HG02798 (cell line): ENCODE measurements around the gene LRRC45.
A peak's percentile ranks its signal among the peaks of the same experiment; 100 is the strongest.

Experiments used
- ATAC-seq: cut with Tn5 transposase; IDR thresholded peaks from one replicate; pipeline ENCODE4 v1.9.1; 2021; ENCODE audit warnings: mild to moderate bottlenecking; ENCODE audit not compliant: unreplicated experiment, poor library complexity

Gene LRRC45

GRCh38 chr17:82047914-82048570 is 24.9 kb downstream of the LRRC45 start:
- ATAC-seq = no peak

GRCh38 chr17:82048571-82048971 is 25.5 kb downstream of the LRRC45 start:
- no peak for ATAC-seq

GRCh38 chr17:82049106-82049505 is 26.0 kb downstream of the LRRC45 start:
- no peak for ATAC-seq

- ATAC-seq = no peak
Measured at GRCh38 chr17:82049521-82049971, 26.4 kb downstream of the LRRC45 start.

GRCh38 chr17:82050152-82050760 is 27.2 kb downstream of the LRRC45 start:
- no peak for ATAC-seq

GRCh38 chr17:82050761-82051641 is 27.9 kb downstream of the LRRC45 start:
- ATAC-seq = peak; percentile 15

GRCh38 chr17:82051776-82052637 is 28.9 kb downstream of the LRRC45 start, which contains the start of the genes GPS1 and RFNG:
TSS of gene GPS1 (plus strand) at chr17:82051898. CDS start at chr17:82051932, 34 bp downstream.
TSS of gene RFNG (minus strand) at chr17:82051811. CDS start at chr17:82051766, 45 bp downstream.
- peak; percentile 66 for ATAC-seq

GRCh38 chr17:82052638-82053059 is 29.5 kb downstream of the LRRC45 start:
- no peak for ATAC-seq

- no peak for ATAC-seq
Measured at GRCh38 chr17:82053130-82053529, 30.0 kb downstream of the LRRC45 start.

- no peak for ATAC-seq
Measured at GRCh38 chr17:82053556-82054263, 30.6 kb downstream of the LRRC45 start.

- ATAC-seq = no peak
Measured at GRCh38 chr17:82054351-82055022, 31.4 kb downstream of the LRRC45 start.

GRCh38 chr17:82055023-82055964 is 32.2 kb downstream of the LRRC45 start:
- ATAC-seq = no peak

- no peak for ATAC-seq
Measured at GRCh38 chr17:82055965-82056728, 33.0 kb downstream of the LRRC45 start.

GRCh38 chr17:82056729-82057621 is 33.9 kb downstream of the LRRC45 start:
- no peak for ATAC-seq

GRCh38 chr17:82058230-82058854 is 35.2 kb downstream of the LRRC45 start:
- no peak for ATAC-seq

GRCh38 chr17:82058855-82059249 is 35.7 kb downstream of the LRRC45 start:
- ATAC-seq = no peak
